ENCODE data around the gene CYP2W1. TPM values are rescaled to one million over a fixed set of nuclear protein-coding genes. Genes with fewer than 3 reads are reported as not detected.

The CYP2W1 gene
- total RNA-seq, 1 donor from 2014 or later = 0.36 TPM

DNA sequence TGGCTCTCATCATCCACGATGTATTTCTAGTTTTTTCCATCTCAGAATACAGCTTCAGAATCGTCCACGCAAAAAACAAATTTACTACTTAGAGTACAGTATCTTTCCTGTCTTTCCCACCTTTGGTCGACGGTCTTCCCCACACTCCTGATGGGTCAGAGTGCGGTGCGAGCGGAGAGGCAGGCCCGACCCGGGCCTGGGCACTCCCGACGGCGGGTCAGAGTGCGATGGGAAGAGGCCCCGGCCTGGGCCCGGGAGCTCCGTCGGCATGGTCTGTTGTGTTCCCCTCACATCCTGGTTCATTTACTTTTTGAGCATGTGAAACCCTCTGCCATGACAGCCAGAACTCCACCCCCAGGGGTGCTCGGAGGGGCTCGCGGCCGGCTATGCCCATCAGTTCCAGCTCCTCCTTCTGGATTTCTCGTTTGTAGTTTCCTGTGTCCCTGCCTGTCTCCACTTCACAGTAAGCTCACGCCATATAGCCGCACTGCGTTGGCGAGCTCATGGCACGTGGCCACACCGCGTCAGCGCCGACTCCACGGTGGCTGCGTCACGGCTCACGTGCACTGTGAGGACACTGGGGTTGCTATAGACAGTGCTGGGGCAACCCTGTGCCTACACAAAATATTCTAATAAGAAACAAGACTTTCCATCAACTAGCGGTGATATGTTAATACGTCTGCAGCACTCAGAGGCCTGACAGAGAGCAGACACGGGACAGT, 15.5 kb upstream of the CYP2W1 start:
- ATAC-seq = no peak

DNA sequence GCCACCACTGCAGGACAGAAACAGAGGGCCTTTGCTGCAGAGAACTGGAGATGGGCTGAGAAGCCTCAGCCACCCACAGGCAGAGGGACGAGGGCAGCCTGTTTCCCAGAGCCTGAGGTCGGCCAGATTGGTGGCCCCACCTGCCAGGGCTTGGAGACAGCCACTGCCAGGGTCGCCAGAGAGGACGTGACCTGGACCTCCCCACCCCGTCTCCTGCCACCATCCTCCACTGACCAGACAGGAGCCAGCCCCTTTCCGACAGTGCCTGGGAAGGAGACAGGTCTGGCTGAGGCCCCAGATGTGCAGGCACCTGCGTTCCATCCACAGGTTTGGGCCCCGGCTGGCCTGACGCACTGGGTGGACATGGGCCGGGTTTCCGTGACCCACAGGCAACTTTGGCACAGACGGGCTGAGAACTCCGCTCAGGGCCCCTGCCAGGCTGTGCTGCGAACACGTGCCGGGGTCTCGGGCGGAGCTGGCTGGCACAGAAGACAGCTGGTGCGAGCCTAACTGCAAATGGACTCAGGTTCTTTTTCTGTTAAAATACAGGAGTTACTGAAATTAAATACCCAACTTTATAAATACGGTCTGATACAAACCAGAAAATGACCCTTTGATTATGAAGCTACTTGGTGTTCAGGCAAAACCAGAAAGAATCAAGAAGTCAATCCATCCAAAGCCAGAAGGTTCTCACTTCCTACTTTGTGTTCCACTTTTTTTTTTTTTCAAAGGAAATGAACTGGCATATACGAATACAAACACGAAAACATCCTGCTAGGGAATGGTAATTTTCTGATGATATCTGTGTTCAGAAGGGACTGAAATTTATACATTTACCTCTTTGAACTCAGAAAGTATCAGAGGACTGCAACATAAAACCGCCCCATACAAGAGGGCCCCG, 14.5 kb upstream of the CYP2W1 start:
- no peak for ATAC-seq

DNA sequence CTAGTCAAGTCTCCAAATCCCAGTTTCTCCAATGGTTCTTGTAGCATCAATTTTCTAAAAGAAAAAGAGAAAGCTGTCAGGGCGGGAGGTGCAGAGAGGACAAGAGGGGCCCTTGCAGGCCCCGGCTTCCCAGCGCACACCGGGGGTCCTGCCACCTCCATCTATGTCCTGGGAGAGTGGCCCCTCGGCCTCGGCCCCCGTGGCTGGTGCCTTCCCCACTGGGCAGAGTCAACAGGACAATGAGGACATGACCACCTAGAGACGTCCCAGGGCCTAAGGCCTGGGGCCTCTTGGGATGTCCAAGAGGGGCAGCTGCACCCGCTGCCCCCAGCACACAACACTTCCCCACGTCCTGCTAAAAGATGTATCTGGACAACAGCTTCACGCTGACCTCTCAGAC, 13.6 kb upstream of the CYP2W1 start:
- ATAC-seq = no peak

DNA sequence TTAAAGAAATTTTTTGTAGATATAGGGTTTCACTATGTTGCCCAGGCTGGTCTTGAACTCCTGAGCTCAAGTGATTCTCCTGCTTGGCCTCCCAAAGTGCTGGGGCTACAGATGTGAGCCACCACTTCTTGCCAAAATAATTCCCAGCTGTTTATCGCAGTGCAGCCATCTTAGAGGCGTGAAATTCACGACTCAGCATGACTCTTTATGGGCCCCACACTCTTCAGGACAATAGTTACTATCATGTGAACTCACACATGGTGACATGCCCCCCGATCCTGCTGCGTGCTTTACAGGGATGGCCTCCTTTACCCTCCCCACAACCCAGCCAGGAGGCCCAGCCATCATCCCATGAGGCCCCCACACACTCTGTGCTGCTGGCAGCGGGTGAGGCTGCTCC, 12.2 kb upstream of the CYP2W1 start:
- no peak for ATAC-seq

DNA sequence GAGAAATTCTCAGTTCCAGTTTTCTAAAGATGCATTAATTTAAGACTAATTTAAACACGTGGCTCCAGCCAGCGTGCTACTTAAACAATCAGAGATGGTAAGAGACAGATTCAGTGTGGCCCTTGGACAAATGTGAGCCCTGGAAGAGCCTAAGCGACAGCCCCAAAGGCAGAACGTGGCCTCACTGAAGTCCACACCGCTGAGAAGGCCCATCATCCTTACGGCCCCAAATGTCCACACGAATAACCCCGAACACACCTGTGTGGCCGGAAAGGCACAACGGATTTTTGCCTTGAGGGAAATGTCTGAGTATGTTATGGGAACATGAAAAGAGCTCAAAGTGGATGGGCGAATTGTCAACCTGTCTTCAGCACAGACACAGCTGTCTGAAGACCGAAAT, 10.9 kb upstream of the CYP2W1 start:
- ATAC-seq = no peak

DNA sequence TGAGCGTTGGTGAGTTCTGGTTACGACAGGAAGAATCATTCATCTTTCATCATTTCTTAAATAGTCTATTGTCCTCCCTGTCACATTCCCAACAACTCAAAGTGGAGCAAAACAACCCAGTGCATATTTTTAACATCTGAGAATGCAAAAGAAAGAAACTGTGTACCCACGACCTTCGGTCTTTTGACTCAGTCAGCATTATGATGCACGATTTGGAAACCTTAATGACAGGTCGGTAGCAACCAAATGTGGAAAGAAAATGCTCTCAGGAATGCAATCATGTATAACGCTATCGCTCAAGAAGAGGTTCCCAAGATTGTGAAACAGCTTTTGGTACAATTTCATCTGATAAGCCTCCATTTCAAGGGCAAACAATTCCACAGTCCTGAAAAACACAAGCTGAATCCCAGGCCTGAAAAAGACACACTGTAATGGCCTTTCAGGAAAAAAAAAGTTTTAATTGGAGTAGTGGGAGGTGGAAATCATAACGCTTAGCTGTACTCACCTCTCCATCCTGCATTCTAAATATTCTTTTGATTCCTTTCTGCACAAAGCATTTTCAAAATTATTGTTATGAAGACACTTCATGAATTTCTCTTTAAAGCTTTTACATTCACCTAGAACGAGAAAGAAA, 10.2 kb upstream of the CYP2W1 start:
- no peak for ATAC-seq

DNA sequence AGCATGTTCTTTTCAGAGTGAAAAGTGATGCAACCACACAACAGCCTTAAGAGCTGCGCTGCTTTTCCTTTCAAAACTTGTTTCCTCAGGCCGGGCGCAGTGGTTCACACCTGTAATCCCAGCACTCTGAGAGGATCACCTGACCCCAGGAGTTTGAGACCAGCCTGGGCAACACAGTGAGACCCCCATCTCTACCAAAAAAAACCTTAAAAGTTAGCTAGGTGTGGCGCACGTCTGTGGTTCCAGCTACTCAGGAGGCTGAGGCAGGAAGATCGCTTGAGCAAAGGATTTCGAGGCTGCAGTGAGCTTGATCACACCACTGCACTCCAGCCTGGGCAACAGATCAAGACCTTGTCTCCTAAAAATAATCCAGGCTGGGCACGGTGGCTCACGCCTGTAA, 9.7 kb upstream of the CYP2W1 start:
- ATAC-seq = no peak

DNA sequence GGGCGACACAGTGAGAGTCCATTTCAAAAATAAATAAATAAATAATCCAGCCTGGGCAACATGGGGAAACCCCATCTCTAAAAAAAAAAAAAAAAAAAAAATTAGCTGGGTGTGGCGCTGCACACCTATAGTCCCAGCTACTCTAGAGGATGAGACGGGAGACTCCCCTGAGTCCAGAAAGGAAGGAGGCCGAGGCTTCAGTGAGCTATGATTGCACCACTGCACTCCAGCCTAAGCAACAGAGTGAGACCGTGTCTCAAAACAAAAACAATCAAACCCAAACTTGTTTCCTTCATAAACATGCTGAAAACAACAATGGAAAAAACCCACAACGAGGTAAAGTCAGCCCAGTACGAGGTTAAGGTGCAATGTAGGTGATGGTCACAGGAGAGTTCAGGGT, 8.8 kb upstream of the CYP2W1 start:
- peak; percentile 22 for ATAC-seq

DNA sequence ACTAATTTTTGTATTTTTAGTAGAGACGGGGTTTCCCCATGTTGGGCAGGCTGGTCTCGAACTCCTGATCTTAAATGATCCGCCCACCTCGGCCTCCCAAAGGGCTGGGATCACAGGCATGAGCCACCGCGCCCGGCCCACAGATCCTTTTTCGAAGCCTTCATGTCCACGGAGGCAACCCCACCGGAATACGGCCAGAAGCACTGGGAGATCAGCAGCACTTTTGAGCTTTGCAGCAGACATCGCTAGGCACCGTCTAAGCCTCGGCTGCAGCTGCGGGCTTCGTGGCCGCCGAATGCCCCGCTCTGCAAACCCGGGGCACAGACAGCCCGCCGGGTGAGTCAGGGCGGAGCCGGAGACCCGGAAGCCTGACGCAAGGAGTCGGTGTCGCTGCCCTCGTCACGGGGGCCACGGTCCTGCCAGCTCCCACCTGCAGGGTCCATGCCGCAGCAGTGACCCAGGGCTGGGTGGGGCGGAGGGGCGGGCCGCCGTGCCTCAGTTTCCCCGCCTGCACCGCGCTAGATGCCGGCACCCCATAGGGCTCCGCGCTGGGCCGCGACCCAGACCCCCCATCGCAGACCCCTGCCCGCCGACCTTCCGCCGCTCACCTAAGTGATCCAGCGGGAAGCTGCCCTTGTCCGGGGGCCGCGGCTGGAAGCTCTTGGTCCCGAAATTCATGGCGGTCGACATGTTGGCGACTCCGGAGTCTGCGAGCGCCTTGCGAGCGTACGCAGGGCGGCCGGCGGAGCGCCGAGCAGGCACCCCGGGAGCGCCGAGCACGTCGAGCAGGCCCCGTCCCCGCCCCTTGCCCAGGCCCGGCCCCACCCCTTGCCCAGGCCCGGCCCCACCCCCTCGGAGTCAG, 7.9 kb upstream of the CYP2W1 start, which contains the start of gene COX19:
TSS of gene COX19 (minus strand) at position 730 of the 862 bp plus-strand sequence. CDS start at position 690, 40 bp downstream.
- ATAC-seq = peak; percentile 97

DNA sequence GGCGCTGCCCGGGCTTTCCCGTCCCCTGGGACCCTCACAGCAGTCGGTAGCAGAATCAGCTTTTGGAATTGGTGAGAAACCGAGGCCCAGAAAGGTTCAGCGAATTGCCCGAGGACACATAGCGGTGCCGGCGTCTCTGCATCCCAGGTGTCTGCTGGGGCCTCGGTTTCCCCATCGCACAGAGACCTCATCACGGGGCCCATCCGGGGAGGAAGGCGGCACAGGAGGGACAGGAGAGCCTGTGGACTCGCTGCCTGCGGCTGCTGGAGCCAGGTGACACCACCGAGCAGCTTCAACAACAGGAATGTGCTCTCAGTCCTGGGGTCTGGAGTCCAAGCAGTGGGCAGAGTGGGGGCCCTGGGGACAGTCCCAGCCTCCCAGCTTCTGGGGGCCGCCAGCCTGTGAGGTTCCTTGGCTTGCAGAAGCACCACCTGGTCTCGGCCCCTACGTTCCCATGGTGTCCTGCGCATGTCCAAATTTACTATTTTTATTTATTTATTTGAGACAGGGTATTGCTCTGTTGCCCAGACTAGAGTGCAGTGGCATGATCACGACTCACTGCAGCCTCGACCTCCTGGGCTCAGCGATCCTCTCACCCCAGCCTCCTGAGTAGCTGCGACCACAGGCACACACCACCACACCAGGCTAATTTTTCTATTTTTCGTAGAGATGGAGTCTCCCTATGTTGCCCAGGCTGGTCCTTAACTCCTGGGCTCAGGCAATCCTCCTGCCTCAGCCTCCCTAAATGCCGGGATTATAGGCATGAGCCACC, 7.1 kb upstream of the CYP2W1 start:
- peak; percentile 6 for ATAC-seq

DNA sequence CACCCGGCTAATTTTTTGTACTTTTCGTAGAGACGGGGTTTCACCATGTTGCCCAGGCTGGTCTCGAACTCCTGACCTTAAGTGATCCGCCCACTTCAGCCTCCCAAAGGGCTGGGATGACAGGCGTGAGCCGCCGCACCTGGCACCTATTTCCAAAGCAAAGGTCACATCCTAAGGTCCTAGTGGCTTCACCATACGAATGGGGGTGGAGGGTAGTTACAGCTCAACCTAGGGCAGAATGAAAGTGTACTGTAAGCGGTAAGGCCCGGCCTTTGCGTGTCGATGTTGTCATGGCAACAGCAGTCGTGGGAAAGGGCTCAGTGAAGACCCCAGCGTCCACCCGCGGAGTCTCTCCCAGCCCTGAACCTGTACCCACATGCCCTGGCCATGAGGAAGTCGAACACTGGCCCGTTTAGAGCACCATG, 6.1 kb upstream of the CYP2W1 start:
- no peak for ATAC-seq

DNA sequence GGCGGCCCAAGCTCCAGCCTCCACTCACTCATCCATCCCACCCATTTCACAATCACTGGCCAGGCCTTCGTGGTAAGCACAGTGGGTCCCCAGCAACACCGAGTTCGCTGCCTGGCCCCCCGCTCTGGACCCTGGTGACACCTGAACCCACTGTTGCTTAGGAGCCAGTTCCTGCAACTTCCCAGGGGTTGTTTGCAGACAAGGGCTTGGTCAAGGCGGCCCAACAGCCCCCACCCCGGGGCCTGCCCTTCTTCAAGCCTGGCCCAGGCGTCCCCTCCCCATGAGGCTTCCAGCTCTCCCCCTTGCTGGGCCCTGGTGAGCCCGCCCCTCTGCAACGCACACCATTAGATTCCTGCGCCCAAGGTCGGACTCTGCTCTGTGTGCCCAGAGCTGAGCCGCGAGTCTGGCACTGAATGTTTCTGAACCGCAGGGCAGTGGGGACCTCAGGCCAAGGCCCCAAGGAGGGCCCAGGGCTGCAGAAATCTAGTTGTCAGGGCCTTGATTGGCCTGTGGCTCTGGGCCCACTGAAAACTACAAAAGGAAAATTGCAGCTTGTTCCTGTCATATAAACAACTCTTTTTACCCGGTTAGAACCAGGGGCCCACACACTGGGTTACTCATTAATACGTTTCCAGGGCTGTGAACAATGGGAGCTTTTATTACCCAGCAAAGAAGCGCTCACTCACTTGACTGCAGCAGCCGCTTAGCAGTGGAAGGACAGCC, 5.5 kb upstream of the CYP2W1 start:
- no peak for ATAC-seq

DNA sequence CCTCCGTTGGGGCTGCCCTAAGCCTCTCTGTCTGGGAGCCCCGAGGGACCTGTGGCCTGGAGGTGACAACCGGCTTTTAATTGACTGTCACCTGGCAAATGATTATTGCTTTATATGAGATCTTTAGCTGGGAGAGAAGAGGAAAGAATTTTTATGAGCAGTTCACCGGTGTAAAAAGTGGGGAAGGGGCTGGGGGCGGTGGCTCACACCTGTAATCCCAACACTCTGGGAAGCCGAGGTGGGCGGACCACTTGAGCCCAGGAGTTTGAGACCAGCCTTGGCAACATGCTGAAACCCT, 5.0 kb upstream of the CYP2W1 start:
- ATAC-seq = no peak

DNA sequence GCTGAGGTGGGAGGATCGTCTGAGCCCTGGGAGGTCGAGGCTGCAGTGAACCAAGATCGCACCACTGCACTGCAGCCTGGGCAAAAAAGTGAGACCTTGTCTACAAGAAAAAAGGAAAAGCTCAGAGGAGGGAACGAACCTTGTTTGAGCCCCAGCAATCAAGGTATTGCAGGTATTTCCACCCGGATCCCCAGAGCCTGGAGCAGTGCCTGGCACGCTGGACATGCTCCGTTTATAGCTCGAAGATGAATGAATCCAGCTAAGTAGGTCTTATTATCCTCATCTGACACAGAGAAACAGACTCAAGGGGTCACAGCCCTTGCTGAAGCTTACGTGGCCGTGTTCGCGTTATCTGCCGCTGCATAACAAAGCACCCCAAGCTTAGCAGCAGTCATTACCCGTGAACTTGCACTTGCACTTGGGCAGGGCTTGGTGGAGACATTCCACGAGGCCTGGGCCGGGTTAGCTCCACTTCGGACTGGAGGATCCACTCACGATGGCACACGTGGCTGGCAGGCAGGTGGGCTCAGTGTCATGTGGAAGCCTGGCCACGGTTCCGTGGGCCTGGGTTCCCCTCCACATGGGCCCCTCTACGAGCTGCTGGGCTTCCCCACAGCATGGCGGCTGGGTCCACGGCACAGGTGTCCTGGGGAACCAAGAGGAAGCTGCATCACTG, 4.4 kb upstream of the CYP2W1 start:
- no peak for ATAC-seq

DNA sequence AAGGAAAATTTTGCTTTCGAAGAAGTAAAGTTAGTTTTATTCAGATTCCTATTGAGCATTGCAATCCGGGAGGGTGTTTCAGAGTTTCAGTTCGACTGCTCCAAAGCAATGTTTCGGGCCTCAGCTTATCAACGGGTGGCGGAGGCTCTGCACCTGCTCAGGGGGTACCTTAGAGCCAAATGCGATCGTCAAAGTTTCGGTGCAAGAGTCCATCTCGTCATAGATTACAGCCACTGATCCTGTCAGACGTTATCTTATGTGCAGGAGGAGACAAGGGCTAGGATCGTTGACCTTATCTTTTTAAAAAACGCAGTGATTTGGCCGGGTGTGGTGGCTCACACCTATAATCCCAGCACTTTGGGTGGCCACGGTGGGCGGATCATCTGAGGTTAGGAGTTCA, 3.8 kb upstream of the CYP2W1 start:
- no peak for ATAC-seq

DNA sequence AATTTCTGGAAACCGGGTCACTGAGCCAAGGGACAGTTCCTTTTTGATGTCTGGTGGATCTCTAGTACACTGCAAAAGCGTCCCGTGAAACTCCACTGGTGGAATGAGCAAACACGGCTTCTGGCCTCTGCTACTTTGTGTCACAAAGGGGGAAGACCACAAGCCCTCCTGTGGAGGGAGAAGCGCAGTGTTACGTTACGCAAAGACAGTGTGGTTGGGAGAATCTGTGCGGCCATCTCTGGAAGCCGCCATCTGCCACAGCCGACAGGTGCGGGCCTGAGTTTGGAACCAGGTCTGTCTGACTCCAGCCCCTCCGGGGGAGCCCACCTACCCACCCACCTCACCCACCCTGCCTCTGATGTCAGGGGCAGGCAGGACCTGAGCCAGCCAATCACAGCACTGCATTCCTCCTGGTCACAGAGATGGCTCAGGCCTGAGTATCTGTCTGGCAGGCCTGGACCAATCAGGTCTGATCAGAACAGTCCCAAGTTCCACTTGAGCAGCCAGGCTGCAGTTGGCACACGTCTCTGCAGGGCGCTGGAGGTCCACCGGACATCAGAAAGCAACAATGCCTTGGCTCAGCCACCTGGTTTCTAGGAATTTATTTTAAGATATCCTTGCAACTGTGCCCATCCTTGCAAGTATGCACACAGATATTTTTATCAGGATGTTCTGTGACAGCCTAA, 3.0 kb upstream of the CYP2W1 start:
- no peak for ATAC-seq

DNA sequence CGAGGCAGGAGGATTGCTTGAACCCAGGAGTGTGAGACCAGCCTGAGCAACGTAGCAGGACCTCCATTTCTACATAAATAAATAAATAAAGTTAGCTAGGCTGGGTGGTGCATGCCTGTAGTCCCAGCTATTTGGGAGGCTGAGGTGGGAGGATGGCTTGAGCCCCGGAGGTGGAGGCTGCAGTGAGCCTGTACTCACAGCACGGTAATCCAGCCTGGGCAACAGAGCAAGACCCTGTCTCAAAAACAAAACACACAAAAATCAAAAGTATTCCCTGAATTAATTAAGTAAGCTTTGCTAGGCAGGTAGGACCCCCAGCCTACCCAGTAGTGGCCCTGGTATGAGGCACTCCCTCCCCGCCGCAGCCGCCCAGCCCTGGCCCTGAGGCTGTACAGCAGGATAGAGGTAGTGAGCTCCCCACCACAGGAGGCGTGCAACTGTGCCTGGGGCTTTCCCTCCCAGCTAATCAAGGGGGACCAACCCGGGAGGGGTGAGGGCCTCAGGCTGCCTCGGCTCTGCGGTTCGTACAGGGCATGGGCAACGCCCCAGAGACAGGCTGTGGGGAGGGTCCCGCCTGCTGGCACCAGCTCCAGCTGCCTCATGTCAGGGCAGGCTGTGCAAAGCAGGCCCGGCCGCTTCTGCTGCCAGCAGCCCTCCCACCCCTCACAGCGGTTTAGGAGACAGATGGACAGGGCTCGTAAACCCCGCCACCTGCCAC, 1.0 kb upstream of the CYP2W1 start:
- ATAC-seq = peak; percentile 60

DNA sequence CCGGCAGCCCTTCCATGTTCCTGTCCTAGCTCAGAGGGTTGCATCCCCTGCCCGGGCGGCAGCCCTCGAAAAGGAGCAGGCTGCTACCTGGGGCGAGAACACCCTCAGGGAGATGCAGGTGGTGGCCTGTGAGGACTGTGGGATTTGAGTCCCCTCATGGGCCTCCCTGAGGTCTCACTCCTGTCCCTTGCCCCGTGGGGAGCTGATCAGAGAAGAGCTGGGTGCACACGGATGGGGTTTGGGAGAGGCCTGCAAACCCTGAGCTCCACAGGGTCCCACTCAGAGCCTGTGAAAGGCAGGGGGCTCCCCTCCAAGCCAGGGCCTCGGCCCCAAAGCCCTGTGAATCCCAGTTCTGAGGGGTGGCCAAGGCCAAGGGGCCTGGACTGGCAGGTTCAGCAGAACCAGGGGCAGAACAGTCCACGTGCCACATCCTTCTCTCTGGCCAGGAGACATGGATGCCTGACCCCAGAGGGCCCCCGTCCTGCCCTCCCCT, 424 bp upstream of the CYP2W1 start:
- peak; percentile 4 for ATAC-seq

DNA sequence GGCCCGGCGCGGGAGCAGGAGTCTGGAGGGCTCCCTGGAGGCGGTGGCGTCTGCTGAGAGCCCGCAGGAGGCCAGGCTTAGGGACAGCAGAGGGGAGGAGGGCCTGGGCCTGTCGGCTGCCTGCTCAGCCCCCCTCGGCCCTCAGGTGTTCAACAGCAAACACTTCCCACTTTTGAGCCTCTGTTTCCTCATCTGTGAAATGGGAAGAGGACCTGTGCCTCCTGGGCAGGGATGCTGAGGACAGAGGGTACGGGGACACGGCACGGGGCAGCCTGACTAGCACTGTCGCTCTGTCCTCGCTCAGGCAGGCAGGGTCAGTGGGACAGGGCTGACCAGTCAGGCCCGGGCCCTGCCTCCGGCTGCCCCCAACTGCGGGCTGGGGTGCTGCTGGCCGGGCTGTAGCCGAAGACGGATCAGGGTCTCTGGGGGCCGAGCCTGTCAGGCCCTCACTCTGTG, 663 bp downstream of the CYP2W1 start:
- no peak for ATAC-seq
